ENCODE results near the gene EFNA3.
A peak's percentile ranks its signal among the peaks of the same experiment; 100 is the strongest.

DNA sequence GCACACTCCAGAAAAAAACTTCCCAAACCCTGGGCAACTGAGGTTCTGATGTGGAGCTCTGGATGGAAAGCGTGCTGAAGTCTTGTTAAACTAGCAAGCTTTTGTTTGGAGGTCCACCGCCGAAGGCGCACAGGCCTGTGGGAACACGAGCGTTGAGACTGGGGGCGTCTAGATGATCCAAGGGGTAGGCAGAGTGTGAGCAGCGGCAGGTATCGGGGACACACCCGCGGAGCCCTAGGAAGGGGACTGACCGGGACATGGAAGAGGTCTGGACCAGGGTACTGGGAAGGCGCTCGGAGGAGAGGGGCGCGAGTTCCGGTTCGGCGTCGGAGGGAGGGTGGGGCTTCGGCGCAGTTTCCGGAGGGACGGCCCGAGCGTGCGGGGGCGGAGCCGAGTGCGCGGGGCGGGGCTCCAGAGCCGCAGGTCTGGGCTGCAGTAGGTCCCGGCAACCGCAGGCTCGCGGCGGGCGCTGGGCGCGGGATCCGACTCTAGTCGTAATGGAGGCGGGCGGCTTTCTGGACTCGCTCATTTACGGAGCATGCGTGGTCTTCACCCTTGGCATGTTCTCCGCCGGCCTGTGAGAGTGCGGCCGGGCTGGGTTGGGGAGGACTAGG is 56.9 kb downstream of the EFNA3 start, which contains the start of gene SLC50A1:
- peak; percentile 96 to 98 (median 97) for TF ChIP-seq POLR2AphosphoS5 (IDR thresholded peaks at IDR 0.05)
- TF ChIP-seq, protein P1, sequence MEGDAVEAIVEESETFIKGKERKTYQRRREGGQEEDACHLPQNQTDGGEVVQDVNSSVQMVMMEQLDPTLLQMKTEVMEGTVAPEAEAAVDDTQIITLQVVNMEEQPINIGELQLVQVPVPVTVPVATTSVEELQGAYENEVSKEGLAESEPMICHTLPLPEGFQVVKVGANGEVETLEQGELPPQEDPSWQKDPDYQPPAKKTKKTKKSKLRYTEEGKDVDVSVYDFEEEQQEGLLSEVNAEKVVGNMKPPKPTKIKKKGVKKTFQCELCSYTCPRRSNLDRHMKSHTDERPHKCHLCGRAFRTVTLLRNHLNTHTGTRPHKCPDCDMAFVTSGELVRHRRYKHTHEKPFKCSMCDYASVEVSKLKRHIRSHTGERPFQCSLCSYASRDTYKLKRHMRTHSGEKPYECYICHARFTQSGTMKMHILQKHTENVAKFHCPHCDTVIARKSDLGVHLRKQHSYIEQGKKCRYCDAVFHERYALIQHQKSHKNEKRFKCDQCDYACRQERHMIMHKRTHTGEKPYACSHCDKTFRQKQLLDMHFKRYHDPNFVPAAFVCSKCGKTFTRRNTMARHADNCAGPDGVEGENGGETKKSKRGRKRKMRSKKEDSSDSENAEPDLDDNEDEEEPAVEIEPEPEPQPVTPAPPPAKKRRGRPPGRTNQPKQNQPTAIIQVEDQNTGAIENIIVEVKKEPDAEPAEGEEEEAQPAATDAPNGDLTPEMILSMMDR (IDR thresholded peaks at IDR 0.05) = peak; percentile 35 to 84 (median 47)
- no peak for TF ChIP-seq EP300 (IDR thresholded peaks at IDR 0.05; ENCODE audit: low read depth)
- peak; percentile 97 for TF ChIP-seq POLR2A (IDR thresholded peaks at IDR 0.05)
